HG03469 (cell line): ENCODE data around the gene EML2.
"Not testable (repeated sequence)": the region's sequence is repeated elsewhere in the genome, so short reads cannot be mapped to it uniquely, and the experiment has no call there.

Source experiments
- ATAC-seq: cut with Tn5 transposase; IDR thresholded peaks from one replicate; pipeline ENCODE4 v1.9.1; 2021; ENCODE audit warnings: mild to moderate bottlenecking, moderate library complexity, moderate number of reproducible peaks; ENCODE audit not compliant: unreplicated experiment

The EML2 gene

DNA sequence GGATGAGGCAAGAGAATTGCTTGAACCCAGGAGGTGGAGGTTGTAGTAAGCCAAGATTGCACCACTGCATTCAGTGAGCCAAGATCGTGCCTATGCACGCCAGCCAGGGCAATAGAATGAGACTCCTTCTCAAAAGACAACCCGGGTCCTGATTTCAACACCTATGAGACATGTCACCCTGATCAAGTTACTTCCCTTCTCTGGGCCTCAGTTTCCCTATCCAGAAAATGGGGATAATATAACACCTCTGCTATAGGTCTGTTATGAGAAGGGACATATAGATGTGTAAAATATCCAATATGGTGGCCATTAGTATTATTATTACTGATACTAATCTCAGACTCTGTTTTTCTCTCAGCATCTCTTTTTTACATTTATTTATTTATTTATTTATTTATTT lies 15.9 kb upstream of the EML2 start:
- no peak for ATAC-seq

DNA sequence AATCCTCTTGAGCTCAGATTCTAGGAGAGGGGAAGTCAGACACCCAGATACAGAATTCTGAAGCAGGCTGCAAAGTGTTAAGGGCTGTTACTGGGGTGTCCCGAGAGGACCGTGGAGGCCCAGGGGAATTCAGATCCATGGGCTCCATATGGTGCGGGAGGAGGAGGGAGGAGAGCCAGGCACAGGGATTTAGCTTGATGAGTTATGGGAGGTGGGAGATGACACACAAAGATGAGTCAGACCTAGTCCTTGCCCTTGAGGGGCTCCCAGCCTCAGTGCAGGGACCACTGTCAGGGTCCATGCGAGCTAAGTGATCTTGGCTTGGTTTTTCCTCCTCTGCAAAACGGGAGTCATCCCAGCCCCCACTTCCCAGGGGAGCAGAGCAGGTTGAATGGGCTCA lies 14.4 kb upstream of the EML2 start:
- no peak for ATAC-seq

DNA sequence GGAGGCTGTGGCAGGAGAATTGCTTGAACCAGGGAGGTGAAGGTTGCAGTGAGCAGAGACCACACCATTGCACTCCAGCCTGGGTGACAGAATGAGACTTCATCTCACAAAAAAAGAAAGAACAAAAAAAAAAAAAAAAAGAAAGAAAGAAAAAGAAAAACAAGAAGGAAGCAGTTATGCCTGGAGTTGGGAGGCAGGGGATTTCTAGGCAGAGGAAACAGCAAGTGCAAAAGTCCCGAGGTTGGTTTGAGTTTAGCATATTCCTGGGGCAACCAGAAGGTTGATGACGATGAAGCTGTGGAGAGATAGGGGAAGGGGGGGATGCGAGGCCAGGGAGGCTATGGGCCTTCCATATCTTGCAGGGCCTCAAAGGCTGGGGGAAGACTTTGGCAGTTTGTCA lies 11.5 kb upstream of the EML2 start:
- no peak for ATAC-seq

DNA sequence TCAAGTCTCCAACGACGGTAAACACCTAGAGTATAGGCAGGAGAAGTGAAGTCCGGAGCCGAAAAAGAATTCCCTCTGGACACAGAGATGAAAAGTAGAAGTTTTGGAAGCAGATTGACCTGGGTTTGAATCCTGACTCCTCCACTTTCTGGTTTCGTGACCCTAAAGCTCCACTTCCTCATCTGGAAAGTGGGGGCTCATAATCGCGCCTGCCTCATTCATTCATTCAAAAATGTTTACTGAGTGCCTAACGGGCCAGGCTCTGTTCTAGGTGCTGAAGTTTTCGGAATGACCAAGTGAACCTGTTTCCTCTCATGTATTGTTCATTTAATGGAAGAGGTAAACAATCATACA lies 7.1 kb upstream of the EML2 start:
- ATAC-seq, result no peak

DNA sequence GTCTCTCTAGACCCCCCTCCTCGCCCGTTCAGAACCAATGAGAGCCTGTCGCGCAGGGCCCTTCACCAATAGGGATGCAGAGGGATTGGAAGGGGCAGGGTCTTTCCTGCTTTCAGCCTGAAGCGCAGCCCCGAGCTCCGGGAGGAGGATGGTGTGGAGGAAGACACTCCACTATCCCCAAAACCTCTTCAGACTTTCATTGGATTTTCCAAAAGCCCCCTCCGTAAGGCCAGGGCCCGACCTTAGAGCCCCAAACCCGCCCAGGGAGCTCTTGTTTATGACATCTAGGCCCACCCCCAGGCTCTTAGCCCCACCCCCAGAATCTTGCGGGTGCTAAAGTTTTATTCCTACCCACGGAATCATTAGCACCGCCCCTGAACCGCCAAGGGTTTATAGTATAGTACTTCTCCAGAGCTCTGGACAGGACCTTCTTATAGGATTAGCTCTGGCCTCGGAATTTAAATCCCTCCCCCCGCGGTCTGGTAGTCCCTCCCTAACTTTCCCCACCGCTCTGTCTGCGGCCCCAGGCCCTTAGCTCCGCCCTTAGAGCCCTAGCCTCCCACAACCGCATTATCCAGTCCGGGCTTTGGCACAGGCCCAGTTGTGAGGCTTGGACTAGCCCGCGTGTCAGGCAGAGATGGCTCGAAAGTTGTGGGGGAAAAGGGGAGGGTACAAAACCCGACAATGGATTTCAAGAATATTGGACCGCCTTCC lies 6.6 kb upstream of the EML2 start:
- no peak for ATAC-seq

DNA sequence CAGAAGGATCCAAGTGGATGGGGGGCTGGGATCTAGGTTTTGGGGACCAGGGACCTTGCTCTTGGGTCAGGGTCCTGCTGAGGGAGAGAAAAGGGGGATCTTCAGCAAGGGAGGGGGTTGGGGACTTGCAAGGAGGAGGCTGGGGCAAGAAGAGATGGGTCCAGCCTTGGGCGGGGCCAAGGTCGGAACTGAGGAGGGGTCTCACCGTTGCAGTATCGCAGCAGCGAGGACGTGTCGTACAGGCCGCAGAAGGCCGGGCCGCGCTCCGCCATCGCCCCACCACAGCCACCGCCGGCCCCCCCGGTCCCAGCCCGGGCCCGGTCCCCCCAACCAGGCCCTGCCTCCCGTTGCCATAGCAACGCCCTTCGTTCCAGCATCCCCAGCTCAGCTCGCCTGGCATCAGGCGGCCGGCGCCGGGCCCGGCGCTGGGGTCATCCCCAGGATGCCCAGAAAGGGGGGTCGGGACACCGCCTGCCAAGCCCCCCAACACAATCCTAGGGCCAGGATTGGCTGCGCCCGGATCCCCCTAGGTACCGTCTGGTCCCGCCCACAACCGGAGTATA lies 6.0 kb upstream of the EML2 start:
- ATAC-seq, result no peak

DNA sequence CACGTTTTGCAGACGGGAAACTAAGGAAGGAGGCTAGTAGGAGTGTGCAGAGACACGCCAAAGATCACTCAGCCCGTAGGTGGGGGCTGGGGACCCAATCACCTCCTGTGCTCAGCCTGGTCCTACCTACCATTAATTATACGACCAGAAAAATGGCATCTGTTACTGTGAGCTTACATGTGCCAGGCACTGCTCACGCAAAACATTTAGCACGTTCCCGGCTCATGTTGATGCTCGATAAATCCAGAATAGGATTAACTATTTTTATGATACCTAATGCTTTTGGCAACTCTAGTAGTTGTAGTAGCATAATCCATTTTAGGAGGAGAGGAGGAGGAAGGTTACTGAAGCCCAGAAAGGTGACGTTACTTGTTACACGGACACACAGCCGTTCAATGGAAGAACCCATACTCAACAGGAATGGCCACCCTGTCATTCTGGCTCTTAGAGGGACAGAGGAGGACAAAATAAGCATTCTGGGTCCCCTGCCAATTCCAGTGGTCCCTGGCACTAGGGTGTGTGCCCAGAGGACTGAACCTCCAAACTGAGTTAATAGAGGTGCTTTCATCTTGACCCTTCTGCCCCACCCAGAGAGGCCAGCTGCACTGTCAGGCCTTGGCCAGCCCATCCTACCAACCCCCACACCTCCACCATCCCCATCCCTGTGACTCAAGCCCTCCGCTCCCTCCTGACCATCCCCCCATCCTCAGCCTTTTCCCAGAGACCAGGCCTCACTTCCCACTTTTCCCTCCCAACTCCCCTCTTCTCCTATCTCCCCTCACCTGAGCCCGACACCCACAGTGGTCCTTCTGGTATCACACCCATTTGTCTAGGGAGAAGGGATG lies 5.0 kb upstream of the EML2 start:
- ATAC-seq, result no peak

DNA sequence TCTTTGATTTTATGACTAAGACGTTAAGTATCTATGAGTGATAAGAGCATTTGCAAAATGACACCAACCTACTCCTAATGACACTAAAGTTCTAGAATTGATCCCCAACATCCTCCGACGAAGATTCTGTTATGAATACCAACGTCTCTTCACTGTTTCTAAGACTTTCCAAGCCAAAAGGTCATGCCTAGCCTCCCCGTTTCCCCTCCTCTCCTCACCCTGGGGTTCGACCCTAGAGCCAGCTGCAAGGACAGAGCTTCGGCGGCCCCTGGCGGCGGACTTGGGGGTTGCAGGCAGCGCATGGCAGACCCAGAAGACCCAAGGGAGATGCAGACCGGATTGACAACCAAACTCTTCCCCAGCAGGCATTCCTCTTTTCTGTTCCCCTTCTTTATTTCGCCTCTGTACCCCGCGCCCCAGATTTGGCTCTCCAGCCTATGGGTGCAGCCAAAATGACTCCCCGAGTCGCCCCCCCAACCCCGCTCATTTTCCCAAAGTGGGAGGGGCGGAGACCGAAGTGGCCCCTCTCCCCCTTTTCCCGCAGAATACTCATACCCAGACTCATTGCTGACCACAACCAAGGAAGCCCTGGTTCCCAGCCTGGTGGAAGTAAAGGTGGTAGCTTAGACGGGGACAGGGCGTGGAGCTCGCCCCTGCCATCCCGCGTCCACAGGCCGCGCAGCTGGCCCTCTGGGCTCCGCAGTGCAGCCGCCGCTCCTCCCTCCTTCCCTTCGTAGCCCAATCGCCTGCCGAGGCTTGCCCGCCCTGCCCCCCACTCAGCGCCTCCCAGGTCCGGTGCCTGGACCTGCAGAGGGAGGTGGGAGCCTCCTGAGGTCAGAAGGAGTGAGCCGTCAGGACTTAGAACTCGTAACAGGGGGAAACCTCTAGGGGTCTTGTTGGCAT lies 4.1 kb upstream of the EML2 start:
- ATAC-seq, result peak; percentile 26

DNA sequence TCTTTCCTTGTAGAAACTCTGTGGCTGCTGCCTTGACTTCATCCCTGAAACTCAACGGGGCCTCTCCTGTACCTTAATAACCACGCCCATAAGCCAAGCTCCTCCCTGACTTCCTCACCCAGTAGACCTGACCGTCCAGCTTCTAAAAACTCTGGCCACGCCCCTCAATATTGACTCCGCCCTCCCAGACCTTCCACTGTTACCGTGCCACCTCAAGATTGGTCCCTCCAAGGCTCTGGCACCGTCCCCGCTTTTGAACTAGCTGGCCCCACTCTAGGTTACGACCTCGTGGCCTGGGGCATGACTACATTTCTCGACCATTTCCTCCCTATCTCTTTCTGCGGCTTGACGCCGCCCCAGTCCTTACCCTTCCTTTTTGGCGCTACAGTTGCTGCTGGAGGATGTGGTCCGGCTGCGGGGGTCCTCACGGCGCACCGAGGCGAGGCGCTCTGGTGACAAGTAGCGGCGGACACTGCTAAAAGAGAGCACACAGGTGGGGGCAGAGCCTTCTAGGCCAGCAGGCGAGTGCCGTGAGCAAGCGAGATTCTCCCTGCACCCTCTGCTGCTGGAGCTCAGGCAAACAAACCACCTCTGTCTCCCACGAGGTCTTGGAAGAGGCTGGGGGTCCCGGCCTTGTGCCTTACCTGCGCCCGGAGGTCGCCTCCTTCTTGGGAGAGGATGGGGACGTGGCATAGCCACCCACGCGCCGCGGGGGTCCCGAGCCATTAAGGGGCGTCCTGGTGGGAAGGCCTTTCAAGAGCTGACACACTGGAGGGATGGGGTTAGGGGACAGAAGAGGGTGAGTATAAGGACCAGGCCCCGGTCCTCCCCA lies 2.3 kb upstream of the EML2 start:
- ATAC-seq, result no peak

DNA sequence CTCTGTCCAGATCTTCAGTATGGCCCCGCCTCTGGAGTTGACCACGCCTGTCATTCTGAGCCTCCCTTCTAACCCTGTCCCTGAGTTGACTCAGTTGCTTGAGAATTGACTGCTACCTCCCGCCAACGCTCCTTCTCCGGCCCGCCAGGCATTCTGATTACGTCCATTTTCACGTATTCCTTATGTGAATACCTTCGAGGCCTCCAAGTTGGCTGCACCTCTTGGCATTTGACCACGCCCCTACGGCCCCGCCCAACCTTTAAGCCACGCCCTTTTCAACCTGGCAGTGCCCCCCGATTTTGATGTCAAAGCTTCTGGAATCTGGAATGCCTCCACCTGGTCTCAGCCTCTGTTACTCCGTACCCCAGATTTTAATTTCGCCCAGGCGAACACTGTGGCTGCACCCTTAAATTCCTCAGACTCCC lies 1.7 kb upstream of the EML2 start:
- no peak for ATAC-seq

DNA sequence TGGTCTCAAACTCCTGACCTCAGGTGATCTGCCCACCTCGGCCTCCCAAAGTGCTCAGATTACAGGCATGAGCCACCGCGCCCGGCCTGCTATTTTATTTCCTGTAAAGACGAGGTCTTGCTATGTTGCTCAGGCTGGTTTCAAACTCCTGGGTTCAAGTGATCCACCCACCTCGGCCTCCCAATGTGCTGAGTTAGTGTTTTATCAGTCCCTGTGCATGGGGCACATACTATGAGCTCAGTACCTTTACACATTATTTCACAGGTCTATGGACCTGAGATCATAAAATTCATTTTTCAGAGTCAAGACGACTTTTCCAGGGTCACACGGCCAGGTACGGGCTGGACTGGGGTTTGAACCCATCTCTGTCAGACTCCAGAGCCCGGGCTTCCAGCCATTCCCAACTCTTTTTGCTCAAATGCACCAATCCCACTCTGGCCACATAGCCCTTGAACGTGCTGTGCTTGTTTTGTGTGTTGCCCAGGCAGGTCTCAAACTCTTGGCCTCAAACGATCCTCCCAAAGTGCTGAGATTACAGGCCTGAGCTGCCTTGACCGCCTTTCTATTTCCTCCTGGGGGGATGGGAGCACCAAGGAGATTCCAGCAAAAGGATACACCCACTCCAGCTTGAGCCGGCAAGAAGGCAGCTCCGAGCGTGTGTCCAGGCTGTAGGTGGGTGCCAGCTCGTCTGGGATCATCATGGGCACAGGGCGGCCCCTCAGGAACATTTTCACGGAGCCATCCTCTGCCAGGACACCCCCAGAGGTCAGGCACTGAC lies 1.1 kb downstream of the EML2 start:
- ATAC-seq, result no peak

DNA sequence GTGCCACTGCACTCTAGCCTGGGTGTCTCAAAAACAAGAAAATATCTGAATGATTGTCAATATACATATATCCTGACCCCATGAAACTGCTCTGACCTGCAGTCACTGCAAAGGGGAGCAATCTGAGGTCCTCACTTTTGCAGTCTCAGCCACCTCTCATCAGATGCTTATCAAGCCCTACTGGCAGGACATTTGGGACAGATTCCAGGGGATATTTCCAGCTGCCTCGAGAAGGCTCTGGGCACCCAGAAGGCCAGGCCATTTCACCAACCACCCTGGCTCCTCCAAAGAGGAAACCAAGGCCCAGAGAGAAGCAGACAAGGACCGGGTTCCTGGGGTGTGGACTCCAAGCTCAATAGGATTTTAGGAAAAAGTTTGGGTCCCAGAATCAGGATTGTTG lies 2.3 kb downstream of the EML2 start:
- no peak for ATAC-seq

DNA sequence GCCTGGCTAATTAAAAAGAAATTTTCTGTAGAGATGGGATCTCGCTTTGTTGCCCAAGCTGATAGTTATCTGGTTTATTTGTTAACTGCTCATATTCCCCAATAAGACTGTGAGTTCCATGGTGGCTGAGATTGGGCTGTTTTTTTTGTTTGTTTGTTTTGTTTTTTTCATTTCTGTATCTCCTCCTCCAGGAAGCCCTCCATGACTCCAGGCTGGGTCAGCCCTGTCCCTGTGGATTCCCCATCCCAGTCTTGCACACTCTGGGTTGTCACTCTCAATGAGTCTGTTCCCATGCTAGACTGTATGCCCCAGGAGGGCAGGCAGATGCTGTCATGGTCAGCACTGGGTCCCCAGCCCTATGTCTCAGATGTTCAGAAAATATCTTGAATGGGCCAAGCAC lies 2.9 kb downstream of the EML2 start:
- ATAC-seq, result no peak

DNA sequence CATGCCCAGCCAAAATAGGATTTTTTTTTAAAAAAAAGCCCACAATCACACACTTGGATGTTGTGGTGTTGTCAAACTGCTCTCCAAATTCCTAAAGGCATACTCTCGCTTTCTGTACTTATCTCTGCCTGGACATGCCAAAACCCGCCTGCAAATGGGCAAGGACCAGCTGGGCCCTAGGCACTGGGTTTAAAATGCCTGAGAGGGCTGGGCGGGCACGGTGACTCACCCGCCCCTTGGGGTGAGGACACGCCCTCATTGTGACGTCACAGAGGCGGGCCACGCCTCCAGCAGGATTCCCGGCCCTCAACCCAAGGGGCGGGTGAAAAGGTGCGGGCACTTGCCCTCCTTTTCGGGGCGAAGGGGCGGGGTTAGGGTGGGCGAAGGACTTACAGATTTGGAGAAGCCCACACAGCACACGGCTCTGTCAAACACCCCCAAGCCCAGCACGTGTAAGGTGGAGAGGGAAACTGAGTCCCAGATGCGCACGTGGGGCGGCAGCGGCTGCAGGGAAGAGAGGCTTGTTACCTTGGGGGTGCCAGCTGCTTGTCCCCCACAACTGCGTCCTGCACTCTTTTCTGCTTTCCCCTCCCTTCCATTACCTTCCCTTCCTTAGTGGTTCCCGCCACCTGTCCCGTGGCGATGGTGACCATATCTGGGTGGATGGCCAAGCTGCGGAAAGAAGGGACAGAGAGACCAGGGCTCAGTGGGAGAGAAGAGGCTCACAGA lies 6.6 kb downstream of the EML2 start:
- ATAC-seq, result no peak

DNA sequence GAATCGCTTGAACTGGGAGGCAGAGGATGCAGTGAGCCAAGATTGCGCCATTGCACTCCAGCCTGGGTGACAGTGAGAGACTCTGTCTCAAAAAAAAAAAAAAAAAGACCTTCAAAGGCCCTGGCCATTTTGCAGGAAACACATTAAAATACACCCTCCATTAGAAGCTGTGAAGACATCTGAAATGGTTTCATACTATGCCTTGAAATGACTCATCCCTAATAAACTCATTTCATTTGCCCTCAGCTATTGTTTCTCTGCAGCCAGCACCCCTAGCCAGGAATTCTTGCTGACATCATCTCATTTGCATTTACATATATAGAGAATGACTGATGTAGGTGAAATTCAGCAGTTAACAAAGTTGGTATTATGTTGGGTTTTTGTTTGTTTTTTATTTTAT lies 8.7 kb downstream of the EML2 start:
- no peak for ATAC-seq

DNA sequence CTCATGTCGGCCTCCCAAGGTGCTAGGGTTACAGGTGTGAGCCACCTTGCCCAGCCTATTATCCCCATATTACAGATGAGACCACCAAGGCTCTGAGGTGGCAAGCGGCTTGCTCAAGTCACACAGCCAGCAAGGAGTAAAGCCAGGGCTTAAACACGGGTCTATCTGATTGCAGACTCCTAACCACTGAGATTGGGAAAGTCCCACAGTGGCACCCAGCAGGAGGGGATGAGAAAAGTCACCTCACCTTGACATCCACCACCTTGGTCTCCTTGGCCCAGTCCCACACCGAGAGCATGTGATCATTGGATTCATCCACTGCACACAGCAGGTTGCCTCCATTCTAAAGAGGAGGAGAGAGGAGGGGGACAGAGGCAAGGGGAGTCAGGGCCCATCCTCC lies 9.5 kb downstream of the EML2 start:
- no peak for ATAC-seq

DNA sequence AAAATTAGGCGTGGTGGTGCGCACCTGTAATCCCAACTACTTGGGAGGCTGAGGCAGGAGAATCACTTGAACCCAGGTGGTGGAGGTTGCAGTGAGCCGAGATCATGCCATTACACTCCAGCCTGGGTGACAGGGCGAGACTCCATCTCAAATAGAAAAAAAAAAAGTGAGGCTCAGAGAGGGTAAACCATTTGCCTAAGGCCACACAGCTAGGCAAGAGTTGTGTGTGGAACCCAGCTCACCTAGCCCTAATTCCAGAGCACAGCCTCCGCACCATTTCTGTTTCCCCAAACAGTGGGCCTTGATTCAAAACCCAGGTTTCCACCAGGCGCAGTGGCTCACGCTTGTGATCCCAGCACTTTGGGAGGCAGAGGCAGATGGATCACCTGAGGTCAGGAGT lies 11.0 kb downstream of the EML2 start:
- not testable (repeated sequence) for ATAC-seq

DNA sequence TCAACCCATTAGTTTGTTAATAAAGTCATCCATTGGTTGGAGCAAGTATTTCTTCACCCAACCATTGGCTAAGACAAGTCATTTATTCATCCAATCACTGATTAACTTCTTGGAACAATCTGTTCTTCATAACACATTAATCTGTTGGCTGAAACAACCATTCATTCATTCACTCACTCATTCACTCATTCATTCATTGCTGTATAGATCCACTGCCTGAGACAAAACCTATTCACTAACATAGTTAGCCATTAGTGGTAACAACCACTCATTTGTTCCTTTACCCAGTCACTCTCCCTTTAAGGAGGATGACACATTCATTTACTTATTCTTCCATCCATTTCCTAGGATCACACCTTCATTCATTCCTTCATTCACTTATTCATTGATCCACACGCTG lies 15.2 kb downstream of the EML2 start:
- no peak for ATAC-seq

DNA sequence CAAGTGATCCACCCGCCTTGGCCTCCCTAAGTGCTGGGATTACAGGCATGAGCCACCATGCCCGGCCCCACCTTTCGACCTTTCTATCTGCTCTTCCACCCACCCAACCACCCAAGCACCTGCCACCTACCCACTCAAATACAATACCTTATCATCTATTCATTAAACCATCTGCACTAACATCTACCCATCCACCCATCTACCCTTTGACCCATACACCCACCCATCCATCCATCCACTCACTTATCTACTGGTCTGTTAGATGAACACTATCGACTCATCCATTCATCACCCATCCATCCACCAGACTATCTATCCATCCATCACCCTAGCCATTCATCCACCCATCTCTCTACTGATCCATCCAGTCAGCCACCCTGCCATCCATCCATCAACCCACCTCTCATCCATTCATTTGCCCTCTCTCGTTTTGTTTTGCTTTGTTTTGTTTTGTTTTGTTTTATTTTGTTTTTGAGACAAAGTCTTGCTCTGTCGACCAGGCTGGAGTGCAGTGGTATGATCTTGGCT lies 17.2 kb downstream of the EML2 start:
- no peak for ATAC-seq
